ENCODE data around the gene LRRK1.

DNA sequence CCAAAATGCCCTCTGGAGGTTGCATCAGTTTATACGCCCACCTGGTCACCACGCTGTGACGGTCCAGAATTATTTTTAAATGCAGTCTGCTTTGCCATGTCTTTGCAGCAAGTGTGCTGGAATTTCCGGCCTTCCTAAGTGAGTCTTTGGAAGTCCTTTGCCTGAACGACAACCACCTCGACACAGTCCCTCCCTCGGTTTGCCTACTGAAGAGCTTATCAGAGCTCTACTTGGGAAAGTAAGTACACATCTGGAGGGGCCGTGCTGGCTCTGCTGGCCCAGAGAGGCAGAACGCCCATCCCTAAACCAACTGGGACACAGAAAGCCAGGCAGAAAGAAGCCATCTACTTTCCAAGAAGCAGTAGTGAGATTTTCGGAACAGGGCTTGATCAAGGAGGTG lies 101.8 kb downstream of the LRRK1 start:
- no peak for TF ChIP-seq EZH2 (IDR thresholded peaks at IDR 0.05; ENCODE audit: insufficient read depth, poor library complexity, severe bottlenecking)
- TF ChIP-seq EZH2phosphoT487 (IDR thresholded peaks at IDR 0.05; ENCODE audit: insufficient read depth, low read depth) = no peak
